HG03095 (cell line): Measurements from ENCODE around the gene TCEAL9.
"Not testable (repeated sequence)": the region's sequence is repeated elsewhere in the genome, so short reads cannot be mapped to it uniquely, and the experiment has no call there.

Experiments
- ATAC-seq: cut with Tn5 transposase; IDR thresholded peaks from one replicate; pipeline ENCODE4 v1.9.1; 2021; ENCODE audit warnings: moderate library complexity; ENCODE audit not compliant: unreplicated experiment

Gene TCEAL9, protein sequence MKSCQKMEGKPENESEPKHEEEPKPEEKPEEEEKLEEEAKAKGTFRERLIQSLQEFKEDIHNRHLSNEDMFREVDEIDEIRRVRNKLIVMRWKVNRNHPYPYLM

DNA sequence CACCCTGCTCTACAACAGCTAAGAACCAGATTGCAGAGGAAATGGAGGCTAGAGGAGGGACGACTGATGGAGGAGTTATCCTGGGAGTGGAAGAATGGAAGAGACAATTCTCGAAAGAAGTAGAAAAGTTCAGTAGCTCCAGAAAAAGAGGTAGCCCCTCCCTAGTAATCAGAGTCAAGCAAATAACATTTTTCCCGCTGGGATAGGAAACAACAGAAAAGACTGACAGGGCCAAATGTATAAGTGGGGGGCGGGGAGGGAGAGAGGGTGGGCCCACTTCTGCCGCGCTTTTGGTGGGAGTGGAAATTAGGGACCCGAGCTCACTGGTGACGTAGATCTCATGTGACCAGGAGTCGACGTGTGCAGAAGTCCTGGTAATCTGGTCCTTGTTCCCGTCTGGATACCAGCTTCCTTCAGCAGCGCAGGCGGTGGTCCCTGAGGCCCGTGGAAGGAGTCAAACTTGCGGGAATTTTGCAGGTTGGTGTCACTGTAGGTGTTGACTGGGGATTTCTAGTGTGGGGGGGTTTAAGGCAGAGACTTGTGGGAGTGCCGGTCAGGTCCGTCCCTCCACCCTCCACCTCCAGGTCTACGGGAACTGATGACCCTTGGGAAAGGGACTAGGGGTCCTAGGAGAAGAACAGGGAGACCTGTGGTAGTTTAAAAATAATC lies at the start of gene TCEAL9:
TCEAL9 (plus strand) TSS at position 377 of the 669 bp plus-strand sequence. CDS start 1,179 bp downstream, outside the sequence.
- no peak for ATAC-seq

DNA sequence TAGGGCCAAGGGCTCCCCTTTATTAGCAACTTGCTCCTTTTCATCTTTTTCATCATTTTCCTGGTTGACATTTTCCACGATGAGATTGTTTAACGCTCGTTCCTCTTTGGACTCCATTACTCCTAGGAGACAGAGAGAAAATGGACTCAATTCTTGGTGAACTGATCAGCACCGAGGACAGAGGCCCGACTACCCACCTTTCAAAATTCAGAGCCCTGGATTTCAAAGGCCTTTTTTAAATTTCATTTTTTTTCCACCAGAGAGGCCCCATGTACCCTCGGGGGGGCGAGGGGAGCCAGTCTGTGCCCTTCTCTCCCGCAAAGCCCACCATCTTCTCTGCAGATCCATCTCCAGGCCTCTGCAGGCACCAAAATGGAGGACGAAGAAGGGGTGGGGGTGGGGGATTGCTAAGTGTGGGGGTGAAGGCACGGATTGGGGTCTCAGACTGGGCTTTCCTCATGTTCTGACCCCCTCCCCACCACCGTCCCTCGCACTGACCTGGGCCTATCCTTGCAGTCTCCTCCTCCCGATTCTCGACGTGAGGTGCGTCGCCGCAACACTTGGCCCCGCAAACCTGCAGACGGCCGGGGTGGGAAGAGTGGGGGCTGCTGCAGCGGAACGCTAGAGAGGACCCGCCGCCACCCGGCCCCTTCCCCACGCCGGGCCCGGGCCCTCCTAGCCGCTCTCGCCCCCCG lies 46.3 kb upstream of the TCEAL9 start:
- ATAC-seq = no peak

GRCh38 chrX:103310555-103311398 lies 45.5 kb upstream of the TCEAL9 start, which contains the start of gene BEX2:
Gene BEX2, minus strand, starts transcription at chrX:103310990. Its CDS starts 1,014 bp downstream, at chrX:103309976.
- peak; percentile 93 for ATAC-seq

GRCh38 chrX:103311399-103311780 lies 44.9 kb upstream of the TCEAL9 start:
- ATAC-seq = no peak

DNA sequence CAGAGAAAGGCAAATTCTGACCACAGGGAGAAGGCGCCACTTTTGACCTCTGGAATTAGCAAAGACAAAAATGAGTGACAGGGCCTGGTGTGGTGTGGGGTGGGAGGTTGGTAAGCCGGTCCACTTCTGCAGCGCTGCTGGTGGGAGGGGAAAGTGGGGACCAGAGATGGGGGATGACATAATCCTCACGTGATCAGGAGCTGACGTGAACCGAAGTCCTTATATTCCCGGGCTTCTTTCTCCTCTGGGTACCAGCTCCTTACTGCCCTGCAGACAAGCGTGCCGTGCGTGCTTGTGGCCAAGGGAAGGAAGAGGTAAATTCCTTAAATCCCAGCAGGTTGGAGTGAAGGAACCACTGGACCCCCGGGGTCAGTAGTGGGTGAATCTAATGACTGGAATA lies 26.3 kb upstream of the TCEAL9 start, which contains the start of gene TCEAL7:
TCEAL7 (plus strand) TSS at position 249 of the 400 bp plus-strand sequence. CDS start 1,165 bp downstream, outside the sequence.
- no peak for ATAC-seq

- no peak for ATAC-seq
Measured at GRCh38 chrX:103330681-103331288, 25.5 kb upstream of the TCEAL9 start.

- no peak for ATAC-seq
Measured at GRCh38 chrX:103338663-103339062, 17.6 kb upstream of the TCEAL9 start.

DNA sequence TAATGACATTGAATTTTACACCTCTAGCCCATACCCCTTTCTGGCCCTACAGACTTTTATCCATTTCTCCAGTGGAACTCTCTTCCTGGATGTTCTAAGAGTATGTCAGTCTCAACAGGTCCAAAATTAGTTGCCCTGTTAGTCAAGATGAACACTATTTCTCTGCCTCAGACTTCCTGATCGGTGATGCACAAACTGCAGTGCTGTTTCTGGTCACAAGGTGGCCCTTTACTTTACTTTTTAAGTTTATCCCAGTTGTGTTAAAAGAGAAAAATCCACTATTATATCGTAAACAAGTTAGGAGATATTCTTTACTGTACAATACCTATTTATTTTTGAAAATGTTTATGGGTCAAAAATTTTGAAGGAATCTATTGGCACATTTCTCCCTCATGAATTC lies 13.2 kb upstream of the TCEAL9 start:
- ATAC-seq = no peak

GRCh38 chrX:103344606-103345005 lies 11.7 kb upstream of the TCEAL9 start:
- no peak for ATAC-seq

DNA sequence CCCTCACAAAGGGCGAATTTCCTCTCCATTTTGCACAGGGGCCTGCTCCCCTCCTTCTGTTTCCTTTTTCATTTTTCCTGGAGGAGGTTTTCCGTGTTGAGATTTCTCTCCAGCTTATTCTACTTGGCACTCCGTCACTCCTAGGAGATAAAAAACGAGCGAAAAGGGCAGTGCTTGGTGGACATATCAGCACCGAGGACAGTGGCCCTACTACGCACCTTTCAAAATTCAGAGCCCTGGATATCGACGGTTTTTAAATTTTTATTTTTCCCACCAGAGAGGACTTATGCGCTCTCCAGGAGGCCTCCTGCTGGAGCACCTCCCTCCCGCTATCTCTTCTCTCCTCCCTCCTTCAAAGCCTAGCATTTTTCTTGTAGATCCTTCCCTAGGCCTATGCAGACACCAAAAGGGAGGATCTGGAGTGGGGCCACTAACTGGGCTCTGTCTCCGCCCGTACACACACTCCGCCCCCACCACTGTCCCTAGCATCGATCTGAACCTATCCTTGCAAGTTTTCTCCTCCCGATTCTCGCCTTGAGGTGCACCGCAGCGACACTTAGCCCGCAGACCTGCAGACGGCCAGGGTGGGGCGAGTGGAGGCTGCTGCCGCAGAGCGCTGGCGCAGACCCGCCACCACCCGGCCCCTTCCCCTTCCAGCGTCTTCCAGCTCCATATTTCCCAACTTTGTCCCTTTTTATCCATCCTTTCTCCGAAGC lies 8.5 kb upstream of the TCEAL9 start:
- ATAC-seq = no peak

GRCh38 chrX:103356858-103357257 lies 552 bp downstream of the TCEAL9 start:
- no peak for ATAC-seq

DNA sequence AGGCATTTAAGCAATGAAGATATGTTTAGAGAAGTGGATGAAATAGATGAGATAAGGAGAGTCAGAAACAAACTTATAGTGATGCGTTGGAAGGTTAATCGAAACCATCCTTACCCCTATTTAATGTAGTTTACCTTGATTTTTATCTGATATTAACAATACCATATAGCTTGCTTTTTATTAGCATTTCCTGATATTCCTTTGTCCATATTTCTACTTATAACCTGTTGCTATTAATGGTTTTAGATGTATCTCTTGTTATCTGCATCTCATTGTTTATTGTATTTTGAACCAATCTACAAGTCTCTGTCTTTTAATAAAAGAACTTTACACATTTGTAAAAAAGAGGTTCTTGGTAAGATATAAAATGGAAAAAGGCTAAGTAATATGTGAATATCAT lies 1.6 kb downstream of the TCEAL9 start:
- no peak for ATAC-seq

- ATAC-seq = not testable (repeated sequence)
Measured at GRCh38 chrX:103359605-103360004, 3.3 kb downstream of the TCEAL9 start.

DNA sequence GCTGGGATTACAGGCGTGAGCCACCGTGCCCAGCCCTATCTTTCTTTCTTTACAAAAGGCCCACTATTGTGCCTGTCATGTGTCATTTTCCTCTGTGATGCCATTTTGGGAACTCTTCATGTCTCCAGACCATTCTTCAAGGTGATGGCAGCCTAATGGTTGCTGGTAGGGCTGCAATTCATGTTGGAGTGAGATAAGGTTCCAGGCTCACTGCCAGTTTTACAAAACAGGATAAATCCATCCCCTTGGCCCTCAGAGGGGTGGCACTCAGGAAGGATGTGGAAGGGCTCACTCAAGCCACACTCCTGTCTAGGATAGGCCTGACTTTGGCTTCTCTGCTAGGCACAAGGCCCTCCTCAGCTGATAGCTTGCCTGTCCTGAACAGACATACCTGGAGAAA lies 3.8 kb downstream of the TCEAL9 start:
- no peak for ATAC-seq

DNA sequence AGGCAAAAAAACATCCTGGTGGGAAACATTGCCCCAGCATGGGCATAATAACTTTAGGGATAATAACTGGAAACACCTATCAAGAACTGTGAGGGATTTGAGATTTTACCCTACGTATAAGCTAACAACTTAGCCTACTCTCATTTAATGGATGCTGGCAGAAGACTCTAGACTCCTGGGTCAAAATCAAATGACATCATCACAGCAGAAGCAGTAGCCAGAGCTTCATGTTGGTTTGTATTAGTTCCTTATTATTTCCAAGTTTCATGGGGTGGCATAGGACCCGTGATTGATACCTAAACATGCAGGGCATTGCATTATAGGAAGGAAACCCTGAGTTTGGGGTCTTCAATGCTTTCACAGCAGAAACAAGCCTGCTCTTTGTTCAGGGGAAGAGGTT lies 4.6 kb downstream of the TCEAL9 start:
- ATAC-seq = no peak

GRCh38 chrX:103361798-103362197 lies 5.5 kb downstream of the TCEAL9 start:
- no peak for ATAC-seq

DNA sequence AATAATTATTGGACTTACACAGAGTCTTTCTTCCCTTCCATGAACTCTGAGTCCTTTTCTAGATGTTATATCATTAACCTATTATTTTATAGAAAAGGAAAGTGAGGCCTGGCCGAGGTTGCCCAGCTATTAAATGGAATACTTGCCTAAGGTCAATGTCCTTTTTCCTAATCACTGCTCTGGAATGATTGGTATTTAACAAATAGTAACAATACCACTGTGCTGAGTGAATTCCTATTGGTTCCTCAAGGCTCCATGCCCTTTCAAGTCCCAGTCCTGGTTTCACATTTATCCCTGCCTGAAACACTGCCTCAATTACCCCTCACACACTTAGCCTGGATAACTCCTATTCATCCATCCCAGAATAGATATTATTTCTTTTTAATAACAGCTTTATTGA lies 6.2 kb downstream of the TCEAL9 start:
- ATAC-seq = no peak

DNA sequence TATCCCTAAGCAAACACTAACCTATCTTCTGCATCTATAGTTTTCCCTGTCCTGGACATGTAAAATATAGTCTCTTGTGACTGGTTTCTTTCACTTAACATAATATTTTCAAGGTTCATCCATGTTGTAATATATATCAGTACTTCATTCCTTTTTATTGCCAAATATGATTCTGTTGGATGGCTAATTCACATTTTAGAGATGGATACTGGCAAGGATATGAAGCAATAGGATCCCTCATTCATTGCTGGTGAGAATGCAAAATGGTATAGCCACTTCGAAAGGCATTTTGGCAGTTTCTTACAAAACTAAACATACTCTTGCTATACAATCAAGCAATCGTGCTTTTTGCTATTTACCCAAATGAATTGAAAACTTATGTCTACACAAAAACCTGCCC lies 6.7 kb downstream of the TCEAL9 start:
- ATAC-seq = no peak

- ATAC-seq = no peak
Measured at GRCh38 chrX:103367502-103367901, 11.2 kb downstream of the TCEAL9 start.

- ATAC-seq = no peak
Measured at GRCh38 chrX:103369479-103369878, 13.2 kb downstream of the TCEAL9 start.
